ENCODE results near the gene GPX4. TPM values are rescaled to one million over a fixed set of nuclear protein-coding genes. Genes with fewer than 3 reads are reported as not detected.

The GPX4 gene
- total RNA-seq, 1 experiment from 2014 or later = 577 TPM

- ChIA-PET CTCF (no interaction called here), POLR2A (interaction anchor here (0.6 to 0.9 kb wide), 2 partner anchors 9 to 13 kb away, joined by 3 to 10 read pairs; no protein-coding TSS in a partner anchor)
- H3K36me3 ChIP-seq (ENCODE audit: control insufficient read depth, insufficient read depth, low read length) = no peaks in the 10 kb centered on the region; the same call in 1 of the 2 replicates
- TF ChIP-seq TCF7L2 (IDR thresholded peaks at IDR 0.05; ENCODE audit: low read depth, low read length) (no peak), REST (IDR thresholded peaks at IDR 0.05; ENCODE audit: insufficient read depth in 1 of 2, low read depth in 2 of 2, low read length in 1 of 2) (no peak), CTCF (IDR thresholded peaks at IDR 0.05) (no peak)
- DNase-seq (ENCODE audit: low read depth, low spot score) (no peak), ATAC-seq (no peak)
- TSS peak; percentile 94 for BruUV-seq (replicated peaks)
- intact Hi-C loops (cut with micrococcal nuclease; ENCODE audit: unreplicated experiment) (no loop called here), in situ Hi-C loops (cut with HindIII; ENCODE audit: low pct_unique_long_range_greater_than_20kb, low sequenced_read_pairs) (no loop called here)
- H3K27ac ChIP-seq (ENCODE audit: low read length) = peak overlapping the region; percentile 84
- H3K9me3 ChIP-seq (ENCODE audit: control insufficient read depth, insufficient read depth, low read depth, low read length) = no peaks in the 10 kb centered on the region
- no peaks in the 10 kb centered on the region for H3K27me3 ChIP-seq (ENCODE audit: control insufficient read depth, insufficient read depth, low read length)
- peak overlapping the region; percentile 20 to 34 for H3K4me3 ChIP-seq (ENCODE audit: low read depth in 2 of 2, low read length in 2 of 2)
- peaks cover 43% of the 10 kb centered on the region for H3K4me1 ChIP-seq (ENCODE audit: control insufficient read depth, insufficient read depth, low read length)
Observed at GRCh38 chr19:1103132-1103707, 574 bp upstream of the GPX4 start.

DNA sequence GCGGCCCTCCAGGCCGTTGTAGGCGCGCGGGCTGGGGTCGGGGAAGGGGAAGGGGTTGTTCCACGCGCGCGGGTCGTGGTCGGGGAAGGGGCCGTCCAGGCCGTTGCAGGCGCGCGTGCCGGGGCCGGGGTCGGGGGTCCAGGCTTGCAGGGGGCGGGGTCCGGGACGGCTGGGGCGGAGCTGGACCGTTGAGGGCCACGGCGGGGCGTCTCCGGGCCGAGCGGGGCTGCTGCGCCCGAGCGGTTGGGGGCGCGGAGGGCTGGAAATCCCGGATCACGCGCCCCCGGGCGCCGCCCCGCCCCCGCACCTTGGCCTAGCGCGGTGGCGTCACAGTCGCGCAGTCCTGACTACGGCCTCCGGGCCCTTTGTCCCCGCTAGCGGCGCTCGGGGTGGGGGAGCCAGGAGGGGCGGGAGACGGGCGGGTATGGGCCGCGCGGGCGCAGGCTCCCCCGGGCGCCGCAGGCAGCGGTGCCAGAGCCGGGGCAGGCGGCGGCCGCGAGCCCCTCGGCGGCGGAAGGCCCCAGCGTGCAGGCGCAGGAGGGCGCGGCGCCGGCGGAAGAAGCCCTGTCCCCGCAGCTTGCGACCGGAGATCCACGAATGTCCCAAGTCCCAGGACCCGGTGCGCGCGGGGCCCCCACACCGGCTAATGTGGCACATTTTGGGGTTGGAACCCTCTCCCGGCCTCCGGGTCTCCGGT, 665 bp downstream of the GPX4 start:
- peak overlapping the region; percentile 83 for H3K27ac ChIP-seq (ENCODE audit: low read length)
- intact Hi-C loops (cut with micrococcal nuclease; ENCODE audit: unreplicated experiment) (no loop called here), in situ Hi-C loops (cut with HindIII; ENCODE audit: low pct_unique_long_range_greater_than_20kb, low sequenced_read_pairs) (no loop called here)
- H3K4me1 ChIP-seq (ENCODE audit: control insufficient read depth, insufficient read depth, low read length) = peaks cover 33% of the 10 kb centered on the region
- H3K9me3 ChIP-seq (ENCODE audit: control insufficient read depth, insufficient read depth, low read depth, low read length) = no peaks in the 10 kb centered on the region
- CTCF ChIA-PET = no interaction called here
- H3K4me3 ChIP-seq (ENCODE audit: low read depth in 2 of 2, low read length in 2 of 2) = peak overlapping the region; percentile 58 to 62
- DNase-seq (ENCODE audit: low read depth, low spot score) = no peak
- TF ChIP-seq SIN3A (IDR thresholded peaks at IDR 0.05; ENCODE audit: borderline replicate concordance, insufficient read depth, low read depth, low read length) (0 out of 2 replicates have a peak, but pooled peaks have one; percentile 35), CTCF (IDR thresholded peaks at IDR 0.05) (no peak)
- no peaks in the 10 kb centered on the region; the same call in 1 of the 2 replicates for H3K36me3 ChIP-seq (ENCODE audit: control insufficient read depth, insufficient read depth, low read length)
- BruUV-seq (replicated peaks) = no TSS peak
- no peaks in the 10 kb centered on the region for H3K27me3 ChIP-seq (ENCODE audit: control insufficient read depth, insufficient read depth, low read length)
- peak; percentile 25 for ATAC-seq
- POLR2A ChIA-PET = interaction anchor here (0.7 kb wide), 1 partner anchor 350 kb away, joined by 3 read pairs; no protein-coding TSS in a partner anchor

All from Panc1 (cell line).